SK-N-SH (cell line): ENCODE data around the gene GDI2. TPM values are rescaled to one million over a fixed set of nuclear protein-coding genes. Genes with fewer than 3 reads are reported as not detected.

Experiments used
- CTCF ChIA-PET: fragments of 300-600, 350-600 bp; formaldehyde crosslinking; extraction: SDS; loops from one replicate; lab custom pipeline; 2021; lab: Yijun Ruan, JAX
- POLR2A ChIA-PET: fragments of 350-600 bp; sonication (Branson Sonifier 250); formaldehyde crosslinking; extraction: SDS; loops from one replicate; lab custom pipeline; 2020; ENCODE audit warnings: antibody characterized with exemption, inconsistent platforms; lab: Yijun Ruan, JAX
- DNase-seq: peaks from one replicate; pipeline ENCODE4 v3.0.0; 2012
- H2AFZ ChIP-seq: fragments of 200-600 bp; sonication (generic); 2 replicates; pipeline ENCODE4 v1.8.1; 2016; ENCODE audit warnings: antibody characterized with exemption, mild to moderate bottlenecking, low read depth
- H3F3A ChIP-seq: fragments of 200-600 bp; sonication (generic); replicated peaks from 2 replicates; pipeline ENCODE3; 2016; ENCODE audit warnings: antibody characterized with exemption, mild to moderate bottlenecking; ENCODE audit not compliant: insufficient read depth
- H3K27ac ChIP-seq, 2 experiments: fragments of 200-500 bp in 1 of 2; fragments of 200-600 bp in 1 of 2; sonication (Bioruptor generic) in 1 of 2; sonication (generic), shearing (Covaris generic) in 1 of 2; 2 replicates each; pipeline versions ENCODE4 v1.5.1 to v1.6.1; 2014 to 2016; ENCODE audit warnings: low read depth in 2 of 2, inconsistent platforms in 1 of 2, low read length in 1 of 2, mild to moderate bottlenecking in 1 of 2, mixed read lengths in 1 of 2
- H3K27me3 ChIP-seq: fragments of 200-600 bp; sonication (generic), shearing (Covaris generic); 2 replicates; pipeline ENCODE4 v1.6.1; 2016; ENCODE audit warnings: mixed run types; ENCODE audit not compliant: insufficient read depth
- H3K36me3 ChIP-seq, 2 experiments: fragments of 200-500 bp in 1 of 2; fragments of 200-600 bp in 1 of 2; sonication (Bioruptor generic) in 1 of 2; sonication (generic) in 1 of 2; replicated peaks in 1 of 2; 2 replicates each; pipeline versions ENCODE3 to v1.5.1; 2014 to 2016; ENCODE audit warnings: low read length in 1 of 2, mild to moderate bottlenecking in 1 of 2; ENCODE audit not compliant: insufficient read depth in 2 of 2, control insufficient read depth in 1 of 2
- H3K4me1 ChIP-seq, 2 experiments: fragments of 200-500 bp in 1 of 2; fragments of 200-600 bp in 1 of 2; sonication (Bioruptor generic) in 1 of 2; sonication (generic), shearing (Covaris generic) in 1 of 2; 2 replicates each; pipeline versions ENCODE4 v1.5.1 to v1.6.1; 2014 to 2016; ENCODE audit warnings: low read depth in 1 of 2, low read length in 1 of 2, mixed run types in 1 of 2; ENCODE audit not compliant: insufficient read depth in 2 of 2, control insufficient read depth in 1 of 2
- H3K4me2 ChIP-seq: fragments of 200-600 bp; sonication (generic), shearing (Covaris generic); 2 replicates; pipeline ENCODE4 v1.6.1; 2017; ENCODE audit warnings: mixed run types
- H3K4me3 ChIP-seq, 2 experiments: fragments of 200-500 bp in 1 of 2; fragments of 200-600 bp in 1 of 2; sonication (Bioruptor generic) in 1 of 2; sonication (generic), shearing (Covaris generic) in 1 of 2; 2 replicates each; pipeline versions ENCODE4 v1.5.1 to v1.8.1; 2014 to 2016; ENCODE audit warnings: low read depth in 2 of 2, inconsistent platforms in 1 of 2, low read length in 1 of 2, mild to moderate bottlenecking in 1 of 2, mixed read lengths in 1 of 2, moderate library complexity in 1 of 2
- H3K79me2 ChIP-seq: fragments of 200-600 bp; sonication (generic); 2 replicates; pipeline ENCODE4 v1.8.1; 2017; ENCODE audit warnings: mild to moderate bottlenecking; ENCODE audit not compliant: insufficient read depth
- H3K9ac ChIP-seq: fragments of 200-600 bp; sonication (generic); 2 replicates; pipeline ENCODE4 v1.6.1; 2017; ENCODE audit warnings: mixed run types
- H3K9me2 ChIP-seq: fragments of 200-600 bp; sonication (generic); 2 replicates; pipeline ENCODE4 v1.6.1; 2017; ENCODE audit warnings: mixed run types
- H3K9me3 ChIP-seq: fragments of 200-600 bp; sonication (generic); 2 replicates; pipeline ENCODE4 v1.6.1; 2017; ENCODE audit warnings: mixed run types, mild to moderate bottlenecking, moderate library complexity
- H4K20me1 ChIP-seq: fragments of 200-600 bp; sonication (generic); 2 replicates; pipeline ENCODE4 v1.6.1; 2017; ENCODE audit warnings: mild to moderate bottlenecking, mixed run types; ENCODE audit not compliant: insufficient read depth
- ELF1 ChIP-seq: IDR thresholded peaks from 2 replicates; pipeline ENCODE4 v1.4.0; 2012
- GABPA ChIP-seq: IDR thresholded peaks from 2 replicates; pipeline ENCODE4 v1.4.0; 2012; ENCODE audit warnings: low read depth, mild to moderate bottlenecking
- MXI1 ChIP-seq: IDR thresholded peaks from 2 replicates; pipeline ENCODE4 v1.6.1; 2012; ENCODE audit warnings: mild to moderate bottlenecking, low read depth, low read length, improper control_type of control experiment
- POLR2AphosphoS5 ChIP-seq: IDR thresholded peaks from 2 replicates; pipeline ENCODE4 v1.6.1; 2012; ENCODE audit warnings: low read depth, low read length
- SIN3A ChIP-seq: IDR thresholded peaks from 2 replicates; pipeline ENCODE4 v1.6.1; 2012; ENCODE audit warnings: low read depth, mild to moderate bottlenecking, low read length, moderate library complexity, borderline replicate concordance
- SMC3 ChIP-seq: IDR thresholded peaks from 2 replicates; pipeline ENCODE4 v1.6.1; 2012; ENCODE audit warnings: low read depth, low read length, improper control_type of control experiment
- TAF1 ChIP-seq: IDR thresholded peaks from 2 replicates; pipeline ENCODE4 v1.6.1; 2012; ENCODE audit warnings: low read depth, mild to moderate bottlenecking, low read length, moderate library complexity, borderline replicate concordance
- TEAD4 ChIP-seq: IDR thresholded peaks from 2 replicates; pipeline ENCODE4 v1.4.0; 2012; ENCODE audit warnings: mild to moderate bottlenecking, borderline replicate concordance; ENCODE audit not compliant: insufficient read depth
- USF1 ChIP-seq: IDR thresholded peaks from 2 replicates; pipeline ENCODE4 v1.4.0; 2012; ENCODE audit warnings: low read depth, borderline replicate concordance
- ZBTB33 ChIP-seq: IDR thresholded peaks from 2 replicates; pipeline ENCODE4 v1.4.0; 2012; ENCODE audit warnings: low read depth, borderline replicate concordance
- WGBS: methylation state at CpG from one replicate; pipeline ENCODE4 v1.1.6; 2017; ENCODE audit warnings: low lambda C conversion rate; 5-methylcytosine and 5-hydroxymethylcytosine counted together
- polyA plus RNA-seq, 3 experiments: library from polyadenylated mRNA; depleted of rRNA; stranded (reverse); fragments of >200 nt; gene quantifications; 2 replicates each; pipeline ENCODE4 v1.2.3, GENCODE V29; 2012

Gene GDI2
- polyA plus RNA-seq, 1 of the 3 experiments (the other 2 are of a cell fraction), result 94.3 TPM

GRCh38 chr10:5813091-5813340, 218 bp downstream of the GDI2 start:
- no peak for TF ChIP-seq POLR2AphosphoS5
- no peak for TF ChIP-seq USF1
- TF ChIP-seq TEAD4, result no peak
- TF ChIP-seq MXI1, result no peak
- Histone ChIP-seq H3K27ac (peak overlapping the region; percentile 94 to 96), H3K27me3 (no peaks in the 10 kb centered on the region), H4K20me1 (peaks cover 46% of the 10 kb centered on the region), H3K4me1 (peaks cover 18 to 22% of the 10 kb centered on the region in 2 experiments; a peak in 3 of 4 replicates), H3F3A (no peaks in the 10 kb centered on the region), H3K9me3 (no peaks in the 10 kb centered on the region), H3K4me3 (peak overlapping the region; percentile 79 to 98), H3K9ac (peak overlapping the region; percentile 100), H3K79me2 (peaks cover 67% of the 10 kb centered on the region), H3K9me2 (no peaks in the 10 kb centered on the region), H2AFZ (peak overlapping the region; percentile 85), H3K36me3 (peaks cover 0 to 11% of the 10 kb centered on the region in 2 experiments), H3K4me2 (peak overlapping the region; percentile 97)
- DNase-seq, result no peak
- CTCF ChIA-PET, result interaction anchor here (1.3 kb wide), 1 partner anchor 142 kb away, joined by 3 read pairs; no protein-coding TSS in a partner anchor
- WGBS, result 0% methylated on average over 7 of the region's 29 CpGs
- POLR2A ChIA-PET, result interaction anchor here (1.0 to 2.3 kb wide), 2 partner anchors 63 to 77 kb away, joined by 4 to 17 read pairs; partner anchors contain the start of genes ANKRD16 and FBH1

GRCh38 chr10:5812283-5813090, 747 bp downstream of the GDI2 start:
- Histone ChIP-seq H3F3A (no peaks in the 10 kb centered on the region), H3K36me3 (peaks cover 3 to 13% of the 10 kb centered on the region in 2 experiments), H3K4me3 (peak overlapping the region; percentile 79 to 98), H3K9ac (peak overlapping the region; percentile 100), H3K9me2 (no peaks in the 10 kb centered on the region), H3K27me3 (no peaks in the 10 kb centered on the region), H4K20me1 (peaks cover 51% of the 10 kb centered on the region), H3K4me1 (peaks cover 18 to 23% of the 10 kb centered on the region in 2 experiments; a peak in 3 of 4 replicates), H3K27ac (peak overlapping the region; percentile 94 to 96), H3K9me3 (no peaks in the 10 kb centered on the region), H2AFZ (peak overlapping the region; percentile 85; the same call in 1 of the 2 replicates), H3K4me2 (peak overlapping the region; percentile 97), H3K79me2 (peaks cover 72% of the 10 kb centered on the region)
- WGBS, result under 1% methylated on average over 15 of the region's 49 CpGs
- DNase-seq, result peak; percentile 82
- TF ChIP-seq ZBTB33 (no peak), ELF1 (peak; percentile 10; the same call in 1 of the 2 replicates), TEAD4 (no peak), TAF1 (no peak), SMC3 (no peak), MXI1 (no peak; the same call in 1 of the 2 replicates), POLR2AphosphoS5 (no peak), SIN3A (0 out of 2 replicates have a peak, but pooled peaks have one; percentile 13), GABPA (peak; percentile 20; the same call in 1 of the 2 replicates)
- ChIA-PET CTCF (no interaction called here), POLR2A (interaction anchor here (1.0 to 2.3 kb wide), 2 partner anchors 64 to 78 kb away, joined by 4 to 17 read pairs; partner anchors contain the start of genes ANKRD16 and FBH1)
